NCI-H128 (cell line): ENCODE measurements around the gene GRIA4.

Experiments used
- DNase-seq: peaks from one replicate; lab custom pipeline; 2025; ENCODE audit not compliant: unreplicated experiment; lab: John Stamatoyannopoulos, UW

GRIA4 gene

DNA sequence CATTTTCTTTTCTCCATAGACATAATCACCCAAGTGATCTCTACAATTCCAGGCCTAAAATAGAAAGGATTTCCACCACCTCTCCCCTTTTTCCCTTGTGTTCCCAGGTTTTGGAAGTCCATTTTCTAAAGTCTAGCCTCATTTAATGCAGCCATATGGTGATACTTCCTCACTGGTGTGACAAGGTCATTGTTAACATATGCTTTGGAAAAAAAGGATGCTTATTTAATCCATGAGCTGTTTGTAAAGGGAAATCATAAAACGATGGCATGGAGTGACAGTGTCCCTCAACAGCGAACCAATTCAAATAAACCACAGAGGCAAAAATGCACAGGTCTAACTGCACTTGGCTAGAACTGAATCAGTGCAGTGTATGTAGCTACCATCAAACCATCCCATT is 26.6 kb downstream of the GRIA4 start:
- DNase-seq, result no peak

DNA sequence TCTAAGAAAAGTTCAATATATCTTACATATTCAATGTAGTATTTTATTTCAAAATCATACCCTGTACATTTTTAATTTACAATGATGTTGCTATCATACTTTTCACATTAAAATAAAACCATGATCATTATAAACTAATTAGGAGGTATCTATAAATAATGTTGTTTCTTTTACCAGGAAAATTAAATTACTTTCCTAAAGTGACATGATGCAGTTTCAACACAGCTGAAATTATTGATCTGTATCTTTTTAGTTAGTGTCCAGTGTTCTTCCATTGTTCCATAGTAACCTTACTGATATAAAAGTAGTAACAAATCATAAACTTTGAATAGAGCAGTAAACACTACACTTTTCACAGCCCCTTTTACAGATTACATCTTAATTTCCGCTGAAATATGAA is 29.7 kb downstream of the GRIA4 start:
- DNase-seq, result no peak

DNA sequence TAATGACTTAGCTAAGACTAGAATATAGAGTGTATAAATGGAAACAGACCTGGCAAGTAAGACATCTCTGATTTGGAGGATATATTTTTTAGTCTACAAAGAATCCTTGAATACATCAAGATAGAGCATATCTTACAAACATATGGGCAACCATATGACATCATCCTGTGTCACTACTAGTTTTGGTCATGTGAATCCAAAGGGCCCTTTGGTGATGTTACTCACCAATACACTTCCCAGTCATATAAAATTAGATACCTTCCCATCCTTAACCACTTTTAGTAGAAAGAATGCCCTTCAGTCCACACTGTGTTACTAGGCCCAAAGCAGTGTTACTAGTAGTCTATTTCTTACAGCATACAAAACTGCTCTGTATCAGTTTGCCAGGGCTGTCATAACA is 31.6 kb downstream of the GRIA4 start:
- no peak for DNase-seq

DNA sequence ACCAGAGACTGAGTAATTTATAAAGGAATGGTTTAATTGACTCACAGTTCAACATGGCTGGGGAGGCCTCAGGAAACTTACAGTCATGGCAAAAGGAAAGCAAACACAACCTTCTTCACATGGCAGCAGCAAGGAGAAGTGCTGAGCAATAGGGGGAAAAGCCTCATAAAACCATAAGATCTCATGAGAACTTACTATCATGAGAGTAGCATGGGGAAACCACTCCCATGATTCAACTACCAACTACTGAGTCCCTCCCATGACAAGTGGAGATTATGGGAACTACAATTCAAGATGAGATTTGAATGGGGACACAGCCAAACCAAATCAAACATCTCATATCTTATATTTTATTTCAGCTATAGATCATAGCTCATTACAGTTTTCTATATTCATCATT is 33.0 kb downstream of the GRIA4 start:
- no peak for DNase-seq

DNA sequence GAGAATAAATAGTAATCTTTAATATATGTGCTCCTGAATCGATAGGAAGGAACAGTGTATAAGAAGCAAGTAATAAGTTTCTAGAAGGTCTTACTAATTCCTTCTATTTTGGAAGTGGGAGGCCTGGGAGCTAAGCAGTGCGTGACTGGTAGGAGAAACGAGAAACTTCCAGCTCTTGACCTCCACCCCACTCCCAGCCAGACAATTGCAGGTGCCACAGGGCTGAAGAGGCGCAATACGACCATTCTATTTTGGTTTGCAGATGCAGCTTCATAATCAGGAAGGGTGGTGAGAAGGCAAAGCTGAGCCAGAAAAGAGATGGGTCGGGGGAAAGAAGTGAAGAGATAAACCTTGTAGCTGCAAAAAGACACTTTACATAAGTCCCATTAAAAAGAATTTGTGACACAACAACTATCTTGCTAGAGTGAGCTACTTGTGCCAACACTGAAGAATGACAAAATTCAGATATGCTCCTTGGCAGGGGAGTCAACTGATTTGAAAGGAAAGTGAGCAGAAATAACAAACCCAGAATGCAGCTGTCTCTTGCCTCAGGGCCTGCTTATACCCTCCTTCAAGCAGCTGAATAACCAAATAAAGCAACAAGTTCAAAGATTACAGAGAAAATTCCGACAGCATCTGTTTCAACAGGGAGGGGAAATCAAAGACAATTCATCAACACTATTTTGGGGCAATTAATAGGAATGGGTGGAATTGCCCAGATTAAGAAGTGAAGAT is 35.1 kb downstream of the GRIA4 start:
- DNase-seq, result no peak

DNA sequence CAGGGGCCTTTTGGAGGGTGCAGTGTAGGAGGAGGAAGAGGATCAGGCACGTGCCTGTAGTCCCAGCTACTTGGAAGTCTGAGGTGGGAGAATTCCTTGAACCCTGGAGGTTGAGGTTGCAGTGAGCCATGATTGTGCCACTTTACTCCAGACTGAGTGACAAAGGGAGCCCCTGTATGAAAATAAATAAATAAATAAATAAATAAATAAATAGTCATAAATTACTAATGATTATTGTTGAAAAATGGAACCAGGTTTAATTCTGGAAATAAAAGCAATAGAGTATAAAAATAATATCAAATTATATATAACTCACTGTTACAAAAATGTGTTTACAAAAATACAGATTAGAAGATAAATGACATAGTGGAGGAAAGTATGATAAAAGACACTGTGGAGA is 37.9 kb downstream of the GRIA4 start:
- no peak for DNase-seq

DNA sequence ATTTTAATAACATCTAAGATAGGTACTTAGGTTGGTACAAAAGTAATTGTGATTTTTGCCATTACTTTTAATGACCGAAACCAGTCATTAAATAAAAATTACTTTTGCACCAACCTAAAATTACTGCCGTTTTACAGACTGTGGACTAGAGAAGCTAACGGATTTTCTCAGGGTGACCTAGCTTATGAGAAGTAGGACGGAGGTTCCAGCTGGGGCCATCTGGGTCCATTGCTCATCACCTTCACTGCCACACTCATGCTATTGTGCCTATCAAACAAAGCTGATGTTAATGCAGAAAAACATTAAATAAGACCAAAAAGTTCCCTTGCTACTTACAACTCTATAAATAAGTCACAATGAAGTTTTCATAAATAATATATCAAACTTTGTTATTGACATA is 38.9 kb downstream of the GRIA4 start:
- DNase-seq, result no peak

DNA sequence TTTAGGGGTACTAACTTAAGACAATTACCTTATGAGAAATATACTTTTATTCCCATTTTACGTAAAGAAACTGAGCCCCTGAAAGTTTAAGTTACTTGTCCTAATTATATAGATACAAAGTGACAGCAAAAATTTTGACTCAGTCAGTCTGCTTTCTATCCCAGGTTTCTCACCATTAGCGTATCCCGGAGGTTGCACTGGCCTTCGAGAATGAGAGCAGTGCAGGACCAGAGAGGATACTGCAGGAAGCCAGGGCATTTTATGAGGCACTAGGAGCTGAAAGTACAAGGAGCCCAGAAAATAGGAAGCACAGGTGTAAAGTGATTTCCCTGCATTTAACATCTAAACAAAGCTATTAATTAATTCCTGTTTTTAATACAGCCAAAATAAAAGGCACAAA is 55.4 kb downstream of the GRIA4 start:
- no peak for DNase-seq

DNA sequence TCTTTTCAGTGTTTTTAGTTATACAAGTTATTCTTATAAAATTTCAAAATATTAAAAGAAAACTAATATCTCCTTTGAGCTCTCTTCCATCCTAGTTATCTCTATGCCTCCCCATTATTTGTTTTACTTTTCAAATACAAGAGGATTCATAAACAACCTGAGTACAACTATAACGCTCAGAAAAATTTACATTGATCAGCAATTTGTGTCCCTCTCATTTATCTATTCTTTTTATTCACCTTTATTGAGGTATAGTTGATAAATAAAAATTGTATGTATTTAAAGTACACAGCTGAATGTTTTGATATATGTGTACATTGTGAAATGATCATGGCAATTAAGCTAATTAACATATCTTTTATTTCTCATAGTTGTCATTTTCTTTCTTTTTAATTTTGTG is 57.6 kb downstream of the GRIA4 start:
- DNase-seq, result no peak

DNA sequence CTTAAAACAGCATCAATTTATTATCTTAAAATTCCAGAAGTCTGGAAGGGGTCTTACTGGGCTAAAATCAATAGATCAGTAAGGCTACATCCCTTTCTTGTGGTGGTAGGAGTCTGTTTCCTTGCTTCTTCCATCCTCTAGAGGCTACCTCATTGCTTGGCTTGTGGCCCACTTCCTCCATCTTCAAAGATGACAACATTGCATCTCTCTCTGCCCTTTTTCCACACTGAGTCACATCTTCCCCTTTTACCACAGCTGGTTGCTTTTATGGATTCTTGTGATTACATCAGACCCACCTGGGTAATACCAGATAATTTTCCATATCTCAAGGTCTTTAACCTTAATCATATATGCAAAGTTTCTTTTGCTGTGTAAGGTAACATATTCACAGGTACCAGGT is 60.9 kb downstream of the GRIA4 start:
- no peak for DNase-seq

DNA sequence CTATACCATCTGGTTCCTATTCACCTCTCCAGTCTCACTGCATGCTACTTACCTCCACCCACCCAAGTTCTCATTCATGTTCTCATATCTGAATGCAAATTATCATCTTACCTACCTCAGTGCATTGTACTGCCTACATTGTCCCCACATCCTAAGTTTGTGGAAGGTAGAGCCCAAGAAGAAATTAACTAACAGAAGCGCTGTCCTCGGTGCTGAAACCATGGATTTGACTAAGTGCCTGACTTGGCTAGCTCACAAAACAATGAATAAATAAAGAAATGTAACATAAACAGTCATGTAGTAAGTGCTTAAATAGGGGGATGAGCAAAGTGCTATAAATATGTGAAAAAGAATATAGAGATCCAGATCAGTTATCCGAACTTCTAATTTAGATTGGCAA is 63.2 kb downstream of the GRIA4 start:
- no peak for DNase-seq

DNA sequence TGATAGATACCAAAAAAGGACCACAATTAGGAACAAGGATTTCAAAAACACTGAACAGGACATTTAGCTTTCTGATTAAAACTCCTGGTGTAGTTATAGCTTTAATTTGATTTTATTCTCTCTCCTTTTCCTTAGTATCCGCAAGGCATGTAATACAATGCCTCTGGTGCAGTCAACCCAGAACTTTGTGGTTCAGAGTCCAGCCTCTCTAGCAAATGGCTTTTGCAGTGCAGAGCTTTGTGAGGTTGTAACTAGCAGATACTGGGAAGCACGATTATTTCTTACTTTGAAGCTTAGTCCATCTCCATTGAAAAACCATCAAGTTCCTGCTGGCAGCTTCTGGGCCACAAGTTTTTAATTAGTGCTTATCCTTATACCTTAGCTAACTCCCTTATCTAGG is 79.8 kb downstream of the GRIA4 start:
- no peak for DNase-seq

DNA sequence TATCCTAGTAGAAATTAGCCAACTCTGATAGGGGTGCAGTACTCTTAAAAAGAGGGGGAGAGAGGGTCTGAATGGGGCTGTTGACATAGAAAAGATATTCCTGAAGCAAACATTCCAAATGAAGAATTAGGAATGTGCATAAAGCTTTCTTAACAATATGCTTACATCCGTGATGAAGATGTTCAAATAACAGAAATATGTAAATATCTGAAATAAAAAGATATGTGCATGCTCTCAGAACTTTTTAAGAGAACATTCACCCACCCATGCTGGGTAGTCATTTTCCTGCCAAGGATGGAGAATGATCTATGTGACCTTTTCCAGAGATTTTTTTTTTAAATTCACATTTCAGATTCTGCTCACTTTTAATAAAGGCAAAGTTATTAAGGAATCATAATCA is 80.6 kb downstream of the GRIA4 start:
- no peak for DNase-seq

DNA sequence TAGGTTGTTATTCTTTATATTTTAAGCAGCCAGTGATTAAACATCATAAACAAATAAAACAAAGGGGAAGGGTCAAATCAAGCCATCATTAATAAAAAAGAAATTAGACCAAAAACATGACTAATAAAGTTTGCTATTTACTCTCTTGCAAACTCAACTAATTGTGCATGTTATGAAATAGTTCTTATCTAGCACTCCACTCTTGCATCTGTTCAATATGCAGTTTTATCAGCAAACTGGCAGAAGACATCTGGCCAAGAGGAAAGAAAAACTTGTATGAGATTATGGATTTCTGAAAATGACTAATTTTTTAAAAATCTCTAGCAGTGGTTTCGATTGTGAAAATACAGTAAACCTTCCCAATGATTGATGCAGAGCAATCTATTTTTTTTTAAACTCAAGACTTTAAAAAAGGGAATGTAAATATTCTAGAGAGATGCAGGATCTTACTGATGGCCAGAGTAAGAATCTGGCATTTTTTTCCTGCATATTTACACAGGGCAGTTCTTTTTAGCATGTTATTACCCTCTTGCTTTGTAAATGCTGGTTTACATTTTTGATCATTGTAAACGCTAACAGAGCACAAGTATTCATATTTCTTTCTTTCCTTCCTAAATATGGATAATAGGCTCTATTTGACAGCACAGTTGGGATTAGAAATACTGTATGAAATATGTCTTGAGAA is 83.3 kb downstream of the GRIA4 start:
- no peak for DNase-seq

DNA sequence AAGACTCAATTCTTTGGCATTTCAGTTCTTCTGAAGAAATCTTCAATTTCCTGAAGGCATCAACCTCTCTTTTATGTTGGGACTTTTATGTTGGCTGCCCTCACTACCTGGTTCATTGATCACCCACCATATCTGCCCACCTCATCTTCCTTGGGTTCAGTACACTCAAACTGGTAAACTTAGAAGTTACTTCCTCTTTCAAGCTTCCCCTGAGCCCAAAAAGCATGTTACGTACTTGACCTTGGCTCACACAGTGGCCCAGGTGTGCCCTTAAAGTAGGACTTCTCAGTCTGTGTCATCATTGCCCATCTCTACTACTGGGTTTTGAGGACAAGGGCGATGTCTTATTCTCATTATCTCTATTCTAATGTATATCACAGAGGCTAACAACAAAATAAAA is 86.1 kb downstream of the GRIA4 start:
- no peak for DNase-seq

DNA sequence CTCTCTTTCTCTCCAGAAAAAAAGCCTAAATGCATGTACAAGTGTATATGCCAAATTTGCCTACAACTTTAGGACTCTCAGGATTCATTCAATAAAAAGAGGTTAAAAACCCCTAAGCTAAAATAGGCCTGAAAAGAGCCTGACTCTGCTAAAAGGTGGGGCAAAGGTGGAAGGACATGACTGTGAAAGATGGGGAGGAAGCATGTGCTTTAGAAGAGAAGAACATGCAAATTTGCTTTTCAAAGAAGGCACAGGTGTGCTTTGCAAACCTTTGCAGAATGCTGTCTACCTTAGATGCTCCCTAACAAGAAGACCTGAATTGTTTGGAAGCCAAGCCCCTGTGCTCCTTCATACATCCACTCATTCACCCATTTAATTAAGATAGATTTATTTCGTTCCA is 87.4 kb downstream of the GRIA4 start:
- no peak for DNase-seq

DNA sequence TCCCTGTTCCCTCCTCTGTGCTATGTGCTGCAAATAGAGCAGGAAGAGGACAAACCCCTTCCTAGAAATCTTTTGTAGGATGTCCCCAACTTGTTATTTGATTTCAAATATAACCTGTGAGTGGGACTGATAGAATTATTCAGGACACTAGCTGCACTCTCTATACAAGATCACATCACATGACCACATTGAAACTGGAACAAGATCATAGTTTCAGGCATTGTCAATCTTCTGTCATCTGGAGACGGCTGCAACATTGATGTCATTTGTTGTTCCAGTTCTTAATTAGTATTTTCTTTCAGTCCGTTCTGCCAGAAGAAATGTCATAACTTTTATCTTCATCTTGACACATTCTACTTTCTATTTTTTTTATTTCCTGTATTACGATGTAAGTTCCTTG is 89.3 kb downstream of the GRIA4 start:
- DNase-seq, result no peak

DNA sequence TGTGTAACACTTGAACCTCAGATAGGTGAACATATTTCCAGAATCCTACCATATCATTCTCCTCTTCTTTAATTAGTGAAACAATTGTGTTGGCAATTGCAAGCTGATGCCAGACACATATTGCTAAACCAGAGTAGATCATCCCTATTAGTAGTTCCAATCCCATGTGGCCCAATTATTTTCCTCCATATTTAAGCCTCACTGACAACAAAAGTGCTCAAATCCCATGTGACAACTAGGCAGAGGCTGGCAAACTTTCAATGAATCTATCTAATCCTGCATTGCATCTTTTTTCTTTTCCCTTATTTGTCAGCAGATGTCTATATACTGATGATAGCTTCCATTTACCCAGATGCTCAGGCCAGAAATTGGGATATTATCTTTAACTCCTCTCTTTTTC is 90.4 kb downstream of the GRIA4 start:
- DNase-seq, result no peak

DNA sequence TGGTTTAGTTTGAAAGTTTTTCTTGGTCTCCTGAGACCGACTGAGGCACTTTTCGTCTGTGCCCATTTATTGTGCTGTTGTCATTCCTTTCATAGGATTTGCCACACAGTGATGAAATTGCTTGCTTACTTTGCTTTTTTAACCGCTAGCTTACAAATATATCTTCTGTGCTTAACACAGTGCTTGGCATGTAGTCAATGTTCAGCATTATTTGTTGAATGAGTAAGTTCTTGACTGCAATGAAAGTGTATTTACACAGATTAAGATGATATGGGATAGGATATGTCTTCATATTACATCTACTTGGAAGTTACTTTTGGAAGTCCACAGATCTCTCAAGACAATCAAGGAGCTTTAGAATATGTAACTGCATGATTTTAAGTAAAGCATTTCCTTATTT is 91.2 kb downstream of the GRIA4 start:
- DNase-seq, result no peak

DNA sequence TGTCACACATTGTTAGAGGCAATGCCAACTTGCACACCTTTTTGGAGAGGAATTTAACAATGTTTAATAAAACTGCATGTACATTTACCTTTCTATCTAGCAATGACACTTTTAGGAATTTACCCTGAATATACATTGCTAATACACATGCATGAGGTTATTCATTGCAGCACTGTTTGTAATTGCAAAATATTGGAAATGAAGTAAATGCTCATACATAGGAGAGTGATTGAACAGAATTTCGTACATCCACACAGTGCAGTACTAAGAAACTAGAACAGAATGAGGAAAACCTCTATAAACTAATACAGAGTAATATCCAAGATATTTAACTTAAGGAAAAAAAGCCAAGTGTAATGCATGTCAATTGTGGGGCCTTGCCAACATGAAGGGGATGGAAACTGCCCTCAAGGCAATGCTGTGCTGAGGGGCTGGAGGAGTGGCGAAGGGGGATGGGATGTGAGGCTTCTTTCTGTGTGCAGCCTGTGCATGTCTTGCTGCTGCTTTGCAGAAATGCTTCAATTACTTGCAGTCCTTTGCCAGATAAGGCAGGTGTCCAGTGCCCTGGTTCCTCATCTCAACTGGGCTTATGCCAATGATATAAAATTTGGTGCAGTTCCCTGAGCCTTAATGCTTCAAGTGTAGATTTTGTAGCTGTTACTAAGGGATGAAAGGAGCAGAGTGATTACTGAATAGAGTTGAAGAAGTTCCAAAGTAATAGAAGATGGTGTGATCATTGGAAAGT is 96.1 kb downstream of the GRIA4 start:
- DNase-seq, result no peak

DNA sequence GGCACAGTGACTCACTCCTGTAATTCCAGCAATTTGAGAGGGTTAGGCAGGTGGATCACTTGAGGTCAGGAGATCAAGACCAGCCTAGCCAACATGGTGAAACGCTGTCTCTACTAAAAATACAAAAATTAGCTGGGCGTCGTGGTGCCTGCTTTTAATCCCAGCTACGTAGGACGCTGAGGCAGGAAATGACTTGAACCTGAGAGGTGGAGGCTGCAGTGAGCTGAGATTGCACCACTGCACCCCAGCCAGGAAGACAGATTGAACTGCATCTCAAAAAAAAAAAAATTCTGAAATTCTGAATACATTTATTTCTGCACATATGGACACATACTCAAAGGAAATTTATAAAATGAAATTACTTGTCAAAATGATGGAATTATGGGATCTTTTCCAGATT is 103.2 kb downstream of the GRIA4 start:
- DNase-seq, result no peak

DNA sequence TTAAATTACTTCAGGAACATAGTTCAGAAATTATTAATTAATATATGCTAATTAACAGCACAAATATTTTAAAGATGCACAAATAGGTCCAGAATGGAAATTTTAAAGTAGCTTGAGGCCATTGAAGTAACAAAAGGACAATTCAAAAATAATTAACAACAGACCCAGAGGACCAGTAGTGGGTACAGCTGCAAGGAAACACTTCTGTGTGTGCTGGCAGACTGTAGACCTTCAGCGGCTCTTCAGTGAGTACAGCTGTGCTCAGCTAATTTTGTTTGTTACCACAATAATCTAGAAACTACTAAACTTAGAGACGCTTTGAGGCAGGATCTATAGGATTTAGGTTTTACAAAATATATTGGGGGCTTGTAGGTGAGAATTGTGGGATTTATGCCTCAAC is 103.8 kb downstream of the GRIA4 start:
- DNase-seq, result no peak
